OCI-LY1 (cell line): ENCODE results near the gene ANKRD39.

ENCODE experiments used
- H2AFZ ChIP-seq: fragments of 200-600 bp; sonication (generic), shearing (Covaris generic); 2 replicates; pipeline ENCODE4 v1.6.0; 2014; ENCODE audit warnings: antibody characterized with exemption, mild to moderate bottlenecking, low read length
- H3F3A ChIP-seq: fragments of 200-600 bp; sonication (generic), shearing (Covaris generic); 2 replicates; pipeline ENCODE4 v1.6.0; 2014; ENCODE audit warnings: mild to moderate bottlenecking, antibody characterized with exemption, low read length, moderate library complexity; ENCODE audit not compliant: insufficient read depth
- H3K27ac ChIP-seq: fragments of 200-600 bp; sonication (generic); 2 replicates; pipeline ENCODE4 v1.5.1; 2014; ENCODE audit warnings: low read length, mixed run types, mild to moderate bottlenecking, low read depth; ENCODE audit not compliant: poor library complexity, severe bottlenecking
- H3K27me3 ChIP-seq: fragments of 200-600 bp; sonication (generic); 2 replicates; pipeline ENCODE4 v1.6.0; 2014; ENCODE audit warnings: antibody characterized with exemption, mild to moderate bottlenecking, low read length, moderate library complexity; ENCODE audit not compliant: insufficient read depth
- H3K36me3 ChIP-seq: fragments of 200-600 bp; sonication (generic); 2 replicates; pipeline ENCODE4 v1.6.1; 2014; ENCODE audit warnings: mild to moderate bottlenecking, antibody characterized with exemption, low read length, moderate library complexity, mixed read lengths; ENCODE audit not compliant: insufficient read depth
- H3K4me1 ChIP-seq: fragments of 200-600 bp; sonication (generic); 2 replicates; pipeline ENCODE4 v1.5.1; 2014; ENCODE audit warnings: mild to moderate bottlenecking, low read length, moderate library complexity; ENCODE audit not compliant: insufficient read depth, severe bottlenecking
- H3K4me2 ChIP-seq: fragments of 200-600 bp; sonication (generic), shearing (Covaris generic); 2 replicates; pipeline ENCODE4 v1.6.1; 2014; ENCODE audit warnings: low read length
- H3K4me3 ChIP-seq: fragments of 200-600 bp; sonication (generic); 2 replicates; pipeline ENCODE4 v1.5.1; 2014; ENCODE audit warnings: low read length, low read depth, mild to moderate bottlenecking, mixed read lengths; ENCODE audit not compliant: poor library complexity, severe bottlenecking
- H3K79me2 ChIP-seq: fragments of 200-600 bp; shearing (Covaris generic); 2 replicates; pipeline ENCODE4 v1.6.1; 2016; ENCODE audit warnings: mixed run types, low read length, mixed read lengths; ENCODE audit not compliant: insufficient read depth
- H3K9ac ChIP-seq: fragments of 200-600 bp; sonication (generic), shearing (Covaris generic); 2 replicates; pipeline ENCODE4 v1.6.1; 2014; ENCODE audit warnings: mild to moderate bottlenecking, low read length, mixed read lengths
- H3K9me2 ChIP-seq: fragments of 200-600 bp; sonication (generic), shearing (Covaris generic); 2 replicates; pipeline ENCODE4 v1.6.1; 2014; ENCODE audit warnings: low read depth, mild to moderate bottlenecking, low read length, mixed read lengths
- H3K9me3 ChIP-seq: fragments of 200-600 bp; shearing (Covaris generic); 2 replicates; pipeline ENCODE4 v1.6.1; 2014; ENCODE audit warnings: low read length, mixed read lengths
- H4K20me1 ChIP-seq: fragments of 200-600 bp; sonication (generic), shearing (Covaris generic); 2 replicates; pipeline ENCODE4 v1.6.0; 2016; ENCODE audit warnings: mild to moderate bottlenecking, low read length; ENCODE audit not compliant: insufficient read depth
- EZH2 ChIP-seq: fragments of 200-600 bp; sonication (generic), shearing (Covaris generic); IDR thresholded peaks from 2 replicates; pipeline ENCODE4 v1.8.0; 2017; ENCODE audit warnings: borderline replicate concordance, mixed run types, mild to moderate bottlenecking, antibody characterized with exemption, low read length, moderate library complexity, mixed read lengths
- TF ChIP-seq, protein P1 (sequence below): fragments of 200-600 bp; sonication (generic), shearing (Covaris generic); IDR thresholded peaks from 2 replicates; pipeline ENCODE4 v1.5.1; 2017; ENCODE audit warnings: mild to moderate bottlenecking, antibody characterized with exemption, low read length, moderate library complexity, mixed read lengths

Gene ANKRD39

DNA sequence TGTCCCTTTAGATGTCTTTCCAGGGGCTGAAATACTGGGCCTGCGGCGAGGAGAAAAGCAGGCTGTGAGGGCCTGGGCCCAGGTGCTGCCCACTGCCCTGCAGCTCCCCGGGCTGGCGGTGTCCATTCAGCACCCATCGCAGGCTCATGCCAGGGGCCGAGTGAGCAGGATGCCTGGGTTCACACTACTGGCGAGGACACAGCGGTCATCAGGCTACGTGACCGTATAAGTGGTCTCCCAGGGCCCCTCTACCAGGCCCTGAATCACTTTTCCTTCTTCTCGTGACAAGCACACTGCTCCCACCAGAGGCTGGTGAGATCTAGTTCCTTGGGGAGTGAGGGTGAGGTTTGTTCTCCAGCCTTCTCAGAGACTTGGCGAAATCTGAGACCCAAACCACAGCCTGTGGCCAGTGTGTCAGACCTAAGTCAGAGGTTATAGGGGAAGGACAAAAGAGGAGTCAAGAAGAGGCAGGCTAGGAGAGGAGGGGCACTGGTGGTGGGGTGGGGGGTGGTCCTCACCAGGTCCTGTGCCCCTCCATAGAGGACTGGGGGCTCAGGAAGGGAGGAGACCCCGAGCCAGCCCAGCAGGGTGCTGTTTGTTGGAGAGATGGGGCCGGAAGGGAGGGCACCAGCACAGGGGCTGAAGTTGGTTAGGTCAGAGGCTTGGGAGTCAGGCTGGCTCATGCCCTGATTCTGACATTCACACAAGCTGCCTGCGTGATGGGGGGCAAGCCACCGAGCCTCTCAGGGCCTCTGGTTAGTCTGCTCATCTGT is 18.6 kb upstream of the ANKRD39 start:
- TF ChIP-seq EZH2, result no peak
- TF ChIP-seq, protein P1, sequence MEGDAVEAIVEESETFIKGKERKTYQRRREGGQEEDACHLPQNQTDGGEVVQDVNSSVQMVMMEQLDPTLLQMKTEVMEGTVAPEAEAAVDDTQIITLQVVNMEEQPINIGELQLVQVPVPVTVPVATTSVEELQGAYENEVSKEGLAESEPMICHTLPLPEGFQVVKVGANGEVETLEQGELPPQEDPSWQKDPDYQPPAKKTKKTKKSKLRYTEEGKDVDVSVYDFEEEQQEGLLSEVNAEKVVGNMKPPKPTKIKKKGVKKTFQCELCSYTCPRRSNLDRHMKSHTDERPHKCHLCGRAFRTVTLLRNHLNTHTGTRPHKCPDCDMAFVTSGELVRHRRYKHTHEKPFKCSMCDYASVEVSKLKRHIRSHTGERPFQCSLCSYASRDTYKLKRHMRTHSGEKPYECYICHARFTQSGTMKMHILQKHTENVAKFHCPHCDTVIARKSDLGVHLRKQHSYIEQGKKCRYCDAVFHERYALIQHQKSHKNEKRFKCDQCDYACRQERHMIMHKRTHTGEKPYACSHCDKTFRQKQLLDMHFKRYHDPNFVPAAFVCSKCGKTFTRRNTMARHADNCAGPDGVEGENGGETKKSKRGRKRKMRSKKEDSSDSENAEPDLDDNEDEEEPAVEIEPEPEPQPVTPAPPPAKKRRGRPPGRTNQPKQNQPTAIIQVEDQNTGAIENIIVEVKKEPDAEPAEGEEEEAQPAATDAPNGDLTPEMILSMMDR, result no peak
- Histone ChIP-seq H3K4me3 (no peak overlapping the region), H3K27ac (no peak overlapping the region), H3K4me2 (no peak overlapping the region), H3K9me3 (no peaks in the 10 kb centered on the region), H3F3A (no peaks in the 10 kb centered on the region), H3K4me1 (peaks cover 5% of the 10 kb centered on the region), H3K9me2 (no peaks in the 10 kb centered on the region), H3K79me2 (no peaks in the 10 kb centered on the region), H3K27me3 (peaks cover 19% of the 10 kb centered on the region), H3K9ac (no peak overlapping the region), H4K20me1 (no peaks in the 10 kb centered on the region), H3K36me3 (no peaks in the 10 kb centered on the region), H2AFZ (no peak overlapping the region)

DNA sequence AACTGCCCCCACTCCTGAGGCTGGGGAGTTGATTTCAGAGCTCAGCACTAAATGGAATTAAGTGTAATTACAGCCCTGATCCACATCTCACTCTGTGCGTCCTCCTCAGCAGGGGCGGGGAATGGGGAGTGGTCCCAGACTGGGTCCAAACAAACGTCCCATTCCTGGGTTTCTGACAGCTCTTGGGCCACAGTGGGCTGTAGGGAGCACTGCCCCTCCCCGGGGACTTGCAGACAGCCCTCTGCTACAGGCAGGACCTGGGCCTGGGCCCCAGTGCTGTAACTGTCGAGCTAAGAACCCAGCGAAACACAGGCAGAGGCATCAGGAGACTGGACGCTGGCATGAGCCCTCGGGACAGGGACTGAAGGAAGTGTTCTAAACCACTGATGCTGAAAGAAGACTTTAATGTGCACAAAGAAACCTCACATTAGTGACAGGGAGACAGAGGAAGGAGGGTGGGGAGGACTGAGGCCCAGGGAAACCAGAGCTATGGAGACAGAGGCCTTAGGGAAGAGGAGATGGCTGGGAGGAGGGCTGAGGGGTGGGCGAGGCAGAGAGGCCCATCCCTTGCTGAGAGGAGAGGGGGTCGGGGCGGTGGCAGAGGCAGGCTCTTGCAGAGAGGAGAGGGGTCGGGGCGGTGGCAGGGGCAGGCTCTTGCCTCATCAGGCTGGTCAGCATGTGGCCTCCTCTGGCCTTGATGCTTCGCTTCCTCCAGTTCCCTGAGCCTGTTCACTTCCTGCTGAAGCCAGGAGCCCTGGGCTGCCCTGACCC is 17.9 kb upstream of the ANKRD39 start:
- Histone ChIP-seq H3K9me2 (no peaks in the 10 kb centered on the region), H3F3A (no peaks in the 10 kb centered on the region), H3K9ac (no peak overlapping the region), H3K36me3 (no peaks in the 10 kb centered on the region), H3K9me3 (no peaks in the 10 kb centered on the region), H3K79me2 (no peaks in the 10 kb centered on the region), H2AFZ (no peak overlapping the region), H3K4me2 (no peak overlapping the region), H3K27me3 (peaks cover 19% of the 10 kb centered on the region), H4K20me1 (no peaks in the 10 kb centered on the region), H3K4me3 (no peak overlapping the region), H3K27ac (no peak overlapping the region), H3K4me1 (peaks cover 5% of the 10 kb centered on the region)
- TF ChIP-seq EZH2, result no peak
- TF ChIP-seq, protein P1, result no peak

DNA sequence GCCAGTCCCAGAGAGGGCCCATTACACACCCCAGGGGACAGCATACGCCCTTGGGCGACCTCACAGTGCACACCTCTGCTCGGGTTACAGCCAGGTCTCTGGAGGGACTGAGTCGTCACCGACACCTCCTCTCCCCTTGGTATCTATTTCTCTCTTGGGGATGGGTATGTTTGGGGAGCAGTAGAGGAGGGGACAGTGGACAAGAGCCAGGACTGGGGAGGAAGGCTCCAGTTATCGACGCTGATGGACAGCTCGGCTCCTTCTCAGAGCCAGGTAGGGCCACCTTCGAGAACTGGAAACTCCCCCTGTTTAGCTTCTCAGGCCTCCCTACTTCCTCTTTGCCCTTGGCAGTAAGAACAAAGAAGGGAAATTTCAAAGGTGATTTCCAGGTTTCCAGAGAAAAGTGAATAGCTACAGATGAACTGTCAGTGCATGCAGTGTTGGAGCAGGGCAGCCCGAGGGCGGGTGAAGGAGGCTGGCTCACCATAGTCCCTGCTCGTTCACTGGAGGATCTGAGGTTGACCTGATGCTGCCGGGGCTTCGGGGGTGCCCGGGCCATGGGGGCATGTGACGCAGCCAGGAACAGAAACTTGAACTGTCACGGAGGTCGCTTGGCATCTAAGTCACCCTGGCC is 16.5 kb upstream of the ANKRD39 start:
- H4K20me1 ChIP-seq, result no peaks in the 10 kb centered on the region
- no peak overlapping the region for H3K4me3 ChIP-seq
- H2AFZ ChIP-seq, result no peak overlapping the region
- no peak overlapping the region for H3K9ac ChIP-seq
- no peak overlapping the region for H3K27ac ChIP-seq
- H3K79me2 ChIP-seq, result no peaks in the 10 kb centered on the region
- no peaks in the 10 kb centered on the region for H3K9me3 ChIP-seq
- H3K36me3 ChIP-seq, result no peaks in the 10 kb centered on the region
- no peaks in the 10 kb centered on the region for H3K9me2 ChIP-seq
- peaks cover 19% of the 10 kb centered on the region for H3K27me3 ChIP-seq
- H3F3A ChIP-seq, result no peaks in the 10 kb centered on the region
- no peak overlapping the region for H3K4me2 ChIP-seq
- TF ChIP-seq EZH2, result no peak
- TF ChIP-seq, protein P1, result no peak
- H3K4me1 ChIP-seq, result peaks cover 5% of the 10 kb centered on the region
